Coronary artery (tissue), 2 donors: Measurements from ENCODE around the gene RBM14.

Experiments
- DNase-seq: peaks from one replicate; pipeline ENCODE4 v3.0.0-alpha.2; 2017; ENCODE audit warnings: low spot score
- H3K27ac ChIP-seq, 2 donors: fragments of 200-600 bp; sonication (generic); one replicate each; pipeline ENCODE4 v1.5.1; 2016 to 2019
- H3K4me3 ChIP-seq: fragments of 200-600 bp; sonication (generic); 2 replicates; pipeline ENCODE4 v1.5.1; 2016; ENCODE audit warnings: mild to moderate bottlenecking, moderate library complexity
- CTCF ChIP-seq: fragments of 200-600 bp; sonication (generic); IDR thresholded peaks from one replicate; pipeline ENCODE4 v1.5.1; 2019; ENCODE audit warnings: antibody characterized with exemption

The RBM14 gene

GRCh38 chr11:66625752-66626149 is 9.3 kb downstream of the RBM14 start:
- DNase-seq = no peak
- no peak for TF ChIP-seq CTCF
- no peak overlapping the region for H3K4me3 ChIP-seq
- no peak overlapping the region for H3K27ac ChIP-seq

GRCh38 chr11:66626382-66626781 is 10.0 kb downstream of the RBM14 start:
- no peak for DNase-seq
- Histone ChIP-seq H3K27ac (no peak overlapping the region), H3K4me3 (no peak overlapping the region)
- TF ChIP-seq CTCF = no peak

GRCh38 chr11:66626926-66627325 is 10.5 kb downstream of the RBM14 start:
- DNase-seq = no peak
- no peak for TF ChIP-seq CTCF
- H3K27ac ChIP-seq = no peak overlapping the region
- H3K4me3 ChIP-seq = no peak overlapping the region

- no peak for DNase-seq
- Histone ChIP-seq H3K27ac (no peak overlapping the region), H3K4me3 (no peak overlapping the region)
- no peak for TF ChIP-seq CTCF
Observed at GRCh38 chr11:66628061-66628603, 11.7 kb downstream of the RBM14 start.

GRCh38 chr11:66629356-66629755 is 12.9 kb downstream of the RBM14 start:
- no peak for DNase-seq

GRCh38 chr11:66631883-66632282 is 15.5 kb downstream of the RBM14 start:
- H3K27ac ChIP-seq = no peak overlapping the region
- no peak for DNase-seq
- TF ChIP-seq CTCF = no peak

More at GRCh38 chr11:66629356-66629755, 12.9 kb downstream of the RBM14 start:
- H3K27ac ChIP-seq = no peak overlapping the region
- no peak overlapping the region for H3K4me3 ChIP-seq
- TF ChIP-seq CTCF = no peak

GRCh38 chr11:66632952-66633351 is 16.5 kb downstream of the RBM14 start:
- Histone ChIP-seq H3K4me3 (no peak overlapping the region), H3K27ac (no peak overlapping the region)
- DNase-seq = no peak
- no peak for TF ChIP-seq CTCF

More at GRCh38 chr11:66631883-66632282, 15.5 kb downstream of the RBM14 start:
- no peak overlapping the region for H3K4me3 ChIP-seq
